Left ventricle myocardium superior (tissue), 1 donor: ENCODE results near the gene LRP2. TPM values are rescaled to one million over a fixed set of nuclear protein-coding genes. Genes with fewer than 3 reads are reported as not detected.
"Not testable (repeated sequence)": the region's sequence is repeated elsewhere in the genome, so short reads cannot be mapped to it uniquely, and the experiment has no call there.

Experiments
- ATAC-seq: fragments of 200-7000 bp; cut with Tn5 transposase; one replicate; pipeline ENCODE4 v1.9.1; 2020; ENCODE audit warnings: mild to moderate bottlenecking, moderate library complexity
- DNase-seq: peaks from one replicate; pipeline ENCODE4 v3.0.0-alpha.2; 2020
- intact Hi-C: fragments of 100-400 bp; cut with micrococcal nuclease; formaldehyde crosslinking; loops from one replicate; pipeline ENCODE4 v1.11.0; 2022
- total RNA-seq: library from RNA; stranded (reverse); fragmentation: NEBNext Ultra II Directional; extraction: Animal tissue kit (Norgen Biotek cat#: 25700); gene quantifications from one replicate; pipeline ENCODE4 v1.2.1, GENCODE V29; 2021
- donor health status: DM: no; HTN: yes; CAD: no; lungs with severe emphysema.

The LRP2 gene
- total RNA-seq, 1 donor from 2014 or later: 2.0 TPM

GRCh38 chr2:169141713-169142352, 220.5 kb downstream of the LRP2 start:
- intact Hi-C loops: no loop called here
- ATAC-seq (peak; percentile 52), DNase-seq (no peak)

DNA sequence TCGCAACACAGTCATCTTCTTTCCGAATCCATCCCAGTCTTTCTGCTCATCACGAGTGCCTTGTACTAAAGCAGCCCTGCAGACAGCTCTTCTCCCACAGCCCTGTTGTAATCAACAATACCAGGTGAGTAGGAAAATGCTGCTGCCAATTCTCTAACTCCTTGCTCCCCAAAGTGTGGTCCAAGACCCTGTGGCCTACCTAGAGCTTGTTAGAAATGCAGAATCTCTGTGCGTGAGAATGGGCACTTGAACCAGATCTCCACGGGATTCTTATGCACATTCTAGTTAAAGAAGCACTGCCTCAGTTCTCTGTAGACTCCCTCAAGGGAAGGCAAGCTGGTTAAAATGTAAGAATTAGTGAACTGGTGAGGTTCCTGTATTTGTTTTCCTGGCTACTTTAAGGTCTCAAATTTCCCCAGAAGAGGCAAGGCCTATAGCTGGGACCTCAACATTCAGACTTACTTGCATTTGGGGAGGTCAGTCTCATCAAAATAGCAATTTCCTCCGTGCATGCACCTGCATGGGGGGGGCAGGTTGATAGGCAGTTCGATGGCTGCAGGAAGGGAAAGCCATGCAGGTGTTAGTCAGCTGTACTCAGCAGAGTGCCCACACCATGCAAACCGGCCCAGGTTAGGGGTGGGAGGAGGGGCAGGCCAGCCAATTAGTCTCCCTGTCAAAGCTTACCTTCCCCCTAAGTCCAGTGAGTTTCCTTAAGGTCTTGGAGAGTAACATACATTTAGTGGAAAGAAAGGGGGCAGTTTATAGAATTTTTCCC, 222.2 kb downstream of the LRP2 start:
- intact Hi-C loops: no loop called here
- no peak for ATAC-seq
- DNase-seq: no peak

DNA sequence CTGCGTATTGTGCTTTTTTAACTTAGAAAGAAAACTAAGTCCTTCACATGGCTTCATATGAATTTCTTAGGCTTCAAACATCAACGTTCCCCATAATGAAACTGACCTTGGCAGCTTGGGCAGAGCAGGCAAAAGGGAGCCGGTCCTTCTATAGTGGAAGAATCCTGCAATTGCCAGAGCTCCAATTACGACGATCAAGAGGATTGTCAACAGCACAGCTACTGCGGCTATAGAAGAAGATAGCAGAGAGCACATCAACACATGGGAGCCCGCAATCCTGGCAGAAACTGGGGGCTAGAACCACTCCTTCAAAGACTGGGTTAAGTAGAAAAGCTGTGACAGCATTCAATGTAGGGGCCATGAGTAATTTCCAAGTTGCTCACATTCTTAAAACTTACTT, 223.2 kb downstream of the LRP2 start:
- DNase-seq (no peak), ATAC-seq (peak; percentile 61)
- intact Hi-C loops: no loop called here

- ATAC-seq: no peak
- DNase-seq: no peak
- intact Hi-C loops: no loop called here
Observed at GRCh38 chr2:169137924-169138323, 224.4 kb downstream of the LRP2 start.

GRCh38 chr2:169136885-169137534, 225.3 kb downstream of the LRP2 start:
- DNase-seq (peak; percentile 75), ATAC-seq (peak; percentile 95)

GRCh38 chr2:169136428-169136827, 225.9 kb downstream of the LRP2 start:
- ATAC-seq, DNase-seq, intact Hi-C loops: not testable (repeated sequence)

More at GRCh38 chr2:169136885-169137534, 225.3 kb downstream of the LRP2 start:
- intact Hi-C loops: no loop called here

- not testable (repeated sequence) for ATAC-seq, DNase-seq
- intact Hi-C loops: loop anchor here (5.0 kb wide), 1 partner anchor 172 kb away; no protein-coding TSS in a partner anchor
Observed at GRCh38 chr2:169134272-169134671, 228.1 kb downstream of the LRP2 start.

GRCh38 chr2:169131587-169132512, 230.5 kb downstream of the LRP2 start:
- ATAC-seq (peak; percentile 44), DNase-seq (no peak)
- intact Hi-C loops: loop anchor here (5.0 kb wide), 1 partner anchor 170 kb away; no protein-coding TSS in a partner anchor

DNA sequence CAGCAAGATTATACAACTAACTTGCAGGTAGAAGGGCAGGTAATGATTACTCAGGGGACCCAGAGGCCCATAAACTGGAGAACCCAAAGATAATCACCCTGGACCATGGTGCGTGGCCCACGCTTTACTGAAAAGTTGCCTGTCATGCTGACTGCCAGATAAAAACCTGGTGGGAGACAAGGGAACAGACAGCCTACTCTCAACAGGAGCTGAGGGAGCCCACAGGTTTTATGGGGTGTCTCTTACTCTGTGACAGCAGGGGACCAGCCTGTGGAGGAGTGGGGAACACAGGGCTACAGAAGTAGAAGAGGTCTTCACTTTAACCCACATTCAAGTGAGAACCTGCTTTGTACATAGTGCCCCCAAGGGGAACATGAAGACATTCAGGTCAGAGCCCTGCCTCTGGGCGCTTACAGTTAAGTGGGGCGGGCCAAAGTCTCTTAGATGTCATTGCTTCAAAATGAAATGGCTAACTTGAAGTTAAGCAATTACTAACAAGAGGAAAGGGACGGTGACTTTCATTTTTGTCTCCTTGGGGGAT, 232.6 kb downstream of the LRP2 start:
- DNase-seq: no peak
- intact Hi-C loops: loop anchor here (5.0 kb wide), 1 partner anchor 167 kb away; no protein-coding TSS in a partner anchor
- ATAC-seq: no peak

- intact Hi-C loops: no loop called here
Observed at GRCh38 chr2:169119851-169120250, 242.5 kb downstream of the LRP2 start.

DNA sequence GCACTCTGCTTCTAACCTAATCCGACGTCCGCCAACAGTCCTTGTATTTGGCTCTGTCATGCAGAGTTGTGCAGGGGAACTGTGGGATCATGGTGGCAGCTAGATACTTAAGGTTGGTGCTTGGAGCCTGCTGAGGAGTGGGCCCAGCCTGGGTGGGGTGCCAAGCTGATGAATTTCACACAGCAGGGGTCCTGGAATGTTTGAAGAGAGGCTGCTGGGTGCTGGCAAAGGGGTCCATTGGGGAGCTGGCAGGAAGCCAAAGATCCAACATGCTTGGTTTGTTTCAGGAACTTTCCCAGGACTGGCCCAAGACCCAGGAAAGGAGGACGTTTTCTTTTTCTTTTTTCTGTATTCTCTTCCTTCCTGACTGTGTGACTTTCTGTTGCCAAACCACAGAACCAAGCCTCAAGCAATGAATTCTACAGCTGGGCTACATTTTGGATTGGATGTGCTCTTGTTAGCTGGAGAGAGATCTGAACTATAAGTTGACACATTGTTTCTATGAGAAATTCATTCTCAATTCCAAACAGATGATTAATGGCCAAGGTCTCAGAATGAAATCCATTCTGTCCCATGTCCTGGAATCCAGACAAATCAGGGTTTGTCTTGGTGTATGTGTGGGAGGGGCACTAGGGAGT, 243.1 kb downstream of the LRP2 start:
- ATAC-seq (peak; percentile 27), DNase-seq (no peak)
- intact Hi-C loops: no loop called here

More at GRCh38 chr2:169119851-169120250, 242.5 kb downstream of the LRP2 start:
- ATAC-seq: no peak
- DNase-seq: no peak

GRCh38 chr2:169118060-169118459, 244.3 kb downstream of the LRP2 start:
- ATAC-seq (peak; percentile 79), DNase-seq (no peak)
- intact Hi-C loops: no loop called here

- intact Hi-C loops: no loop called here
- no peak for ATAC-seq
- DNase-seq: no peak
Observed at GRCh38 chr2:169116993-169117392, 245.3 kb downstream of the LRP2 start.

GRCh38 chr2:169116327-169116726, 246.0 kb downstream of the LRP2 start:
- DNase-seq (no peak), ATAC-seq (peak; percentile 85)
- intact Hi-C loops: no loop called here

DNA sequence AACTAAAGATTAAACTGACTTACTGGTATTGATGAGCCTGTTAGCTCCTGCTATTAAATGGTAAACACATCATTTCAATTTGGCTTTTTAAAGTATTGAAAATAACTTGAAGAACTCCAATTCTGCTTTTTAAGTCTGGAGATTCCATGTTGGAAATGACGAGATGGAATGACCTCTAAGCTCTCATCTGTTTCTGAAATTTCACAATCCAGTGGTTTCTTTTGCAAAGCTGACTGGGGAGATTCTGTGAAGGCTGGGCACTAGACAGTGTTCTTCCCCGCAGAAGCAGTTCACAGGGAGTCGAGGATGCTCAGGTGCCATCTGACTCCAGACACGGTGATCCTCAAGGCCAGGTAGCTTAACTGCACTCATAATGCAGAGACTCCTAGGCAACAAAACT, 248.3 kb downstream of the LRP2 start:
- intact Hi-C loops: no loop called here
- DNase-seq: no peak
- no peak for ATAC-seq

DNA sequence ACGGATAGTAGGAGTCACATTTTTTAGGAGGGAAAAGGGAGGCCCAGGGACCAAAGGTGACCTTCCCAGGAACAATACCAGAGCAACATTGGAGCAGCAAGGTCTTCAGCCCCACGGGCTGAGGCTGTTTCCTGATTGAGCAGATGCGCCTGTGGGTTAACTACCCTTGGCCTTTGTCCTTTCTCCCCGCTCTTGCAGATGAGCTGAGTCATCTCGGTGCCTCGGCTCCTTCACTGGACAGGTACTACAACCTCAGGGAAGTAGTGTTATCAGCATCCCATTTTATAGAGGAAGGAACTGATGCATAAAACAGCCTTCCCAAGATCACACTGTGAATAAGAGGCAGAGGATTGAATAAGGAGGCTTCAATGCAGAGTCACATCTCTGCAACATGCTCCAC, 249.5 kb downstream of the LRP2 start:
- ATAC-seq: no peak
- DNase-seq: no peak
- intact Hi-C loops: no loop called here

- DNase-seq (no peak), ATAC-seq (no peak)
- intact Hi-C loops: no loop called here
Observed at GRCh38 chr2:169110916-169111315, 251.4 kb downstream of the LRP2 start.

DNA sequence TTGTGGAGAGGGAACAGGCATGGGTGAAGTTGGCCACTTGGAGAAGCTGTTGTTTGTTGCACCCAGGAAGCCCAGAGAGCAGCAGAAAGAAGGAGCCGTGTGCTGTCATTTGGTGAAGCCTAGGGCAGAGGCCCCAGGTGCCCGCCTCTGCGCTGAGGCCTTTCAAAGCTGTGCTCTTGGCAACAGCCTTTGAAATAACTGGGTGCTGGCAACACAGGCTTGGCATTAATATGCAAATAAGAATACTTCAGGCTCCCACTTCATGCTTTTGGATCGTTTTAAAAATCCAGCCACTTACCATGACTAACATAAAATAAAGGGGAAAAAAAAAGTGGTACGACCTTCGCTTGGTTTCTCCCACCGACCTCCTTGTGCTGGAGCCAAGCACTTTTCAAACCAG, 251.9 kb downstream of the LRP2 start:
- no peak for DNase-seq
- ATAC-seq: no peak
- intact Hi-C loops: no loop called here
